H9 (cell line): ENCODE measurements around the gene PIPOX. TPM values are rescaled to one million over a fixed set of nuclear protein-coding genes. Genes with fewer than 3 reads are reported as not detected.

Source experiments
- DNase-seq: peaks from one replicate; pipeline ENCODE4 v3.0.0-alpha.2; 2017
- H2AFZ ChIP-seq: one replicate; pipeline ENCODE4 v1.6.1; 2013; ENCODE audit warnings: mild to moderate bottlenecking, low read length, control low read depth, moderate library complexity
- H2AK5ac ChIP-seq: 2 replicates; pipeline ENCODE4 v1.6.1; 2013; ENCODE audit warnings: low read length, control low read depth, mixed read lengths; ENCODE audit not compliant: insufficient read length
- H2BK120ac ChIP-seq: one replicate; pipeline ENCODE4 v1.6.1; 2013; ENCODE audit warnings: low read depth, mild to moderate bottlenecking, low read length, control low read depth, inconsistent platforms; ENCODE audit not compliant: poor library complexity, severe bottlenecking
- H2BK12ac ChIP-seq: 2 replicates; pipeline ENCODE4 v1.6.1; 2013; ENCODE audit warnings: low read length, control low read depth, mixed read lengths, low read depth; ENCODE audit not compliant: insufficient read length
- H2BK15ac ChIP-seq: 2 replicates; pipeline ENCODE4 v1.6.1; 2013; ENCODE audit warnings: low read depth, low read length, control low read depth
- H2BK20ac ChIP-seq: one replicate; pipeline ENCODE4 v1.6.1; 2013; ENCODE audit warnings: low read depth, mild to moderate bottlenecking, low read length, control low read depth, inconsistent platforms; ENCODE audit not compliant: poor library complexity, severe bottlenecking
- H2BK5ac ChIP-seq: 2 replicates; pipeline ENCODE4 v1.6.1; 2013; ENCODE audit warnings: low read length, control low read depth, mixed read lengths; ENCODE audit not compliant: insufficient read length
- H3K14ac ChIP-seq: 2 replicates; pipeline ENCODE4 v1.6.1; 2013; ENCODE audit warnings: low read length, control low read depth; ENCODE audit not compliant: insufficient read depth
- H3K18ac ChIP-seq: 2 replicates; pipeline ENCODE4 v1.6.1; 2013; ENCODE audit warnings: low read depth, mild to moderate bottlenecking, mixed read lengths, low read length, control low read depth; ENCODE audit not compliant: insufficient read length
- H3K23ac ChIP-seq: 2 replicates; pipeline ENCODE4 v1.6.1; 2013; ENCODE audit warnings: low read length, control low read depth, mixed read lengths, low read depth; ENCODE audit not compliant: insufficient read length
- H3K23me2 ChIP-seq: 2 replicates; pipeline ENCODE4 v1.6.1; 2013; ENCODE audit warnings: low read depth, mild to moderate bottlenecking, mixed read lengths, low read length, control low read depth; ENCODE audit not compliant: insufficient read length, poor library complexity, severe bottlenecking
- H3K27ac ChIP-seq: 2 replicates; pipeline ENCODE4 v1.5.1; 2013; ENCODE audit warnings: low read length, control low read depth, mixed read lengths, low read depth; ENCODE audit not compliant: insufficient read length
- H3K27me3 ChIP-seq: 2 replicates; pipeline ENCODE4 v1.6.1; 2013; ENCODE audit warnings: low read length, control low read depth, inconsistent platforms; ENCODE audit not compliant: insufficient read depth
- H3K4ac ChIP-seq: 2 replicates; pipeline ENCODE4 v1.6.1; 2013; ENCODE audit warnings: low read depth, mild to moderate bottlenecking, control low read depth, inconsistent platforms, low read length, moderate library complexity
- H3K4me1 ChIP-seq: 2 replicates; pipeline ENCODE4 v1.6.1; 2013; ENCODE audit warnings: low read length, control low read depth, inconsistent platforms; ENCODE audit not compliant: insufficient read depth
- H3K4me2 ChIP-seq: 2 replicates; pipeline ENCODE4 v1.6.1; 2013; ENCODE audit warnings: low read length, control low read depth, mixed read lengths; ENCODE audit not compliant: insufficient read length, insufficient read depth
- H3K56ac ChIP-seq: 2 replicates; pipeline ENCODE4 v1.6.1; 2013; ENCODE audit warnings: low read depth, mild to moderate bottlenecking, mixed read lengths, low read length, control low read depth; ENCODE audit not compliant: insufficient read length
- H3K79me1 ChIP-seq: 2 replicates; pipeline ENCODE4 v1.6.1; 2013; ENCODE audit warnings: low read depth, mild to moderate bottlenecking, moderate library complexity, low read length, control low read depth, inconsistent platforms; ENCODE audit not compliant: insufficient read depth, poor library complexity, severe bottlenecking
- H3K79me2 ChIP-seq: 2 replicates; pipeline ENCODE4 v1.6.1; 2013; ENCODE audit warnings: low read length, control low read depth, inconsistent platforms; ENCODE audit not compliant: insufficient read depth
- H3K9ac ChIP-seq: 2 replicates; pipeline ENCODE4 v1.6.1; 2013; ENCODE audit warnings: low read length, control low read depth, mixed read lengths; ENCODE audit not compliant: insufficient read length; ENCODE audit errors: extremely low read depth
- H3K9me3 ChIP-seq: one replicate; pipeline ENCODE4 v1.6.1; 2013; ENCODE audit warnings: low read depth, low read length, inconsistent platforms; ENCODE audit not compliant: control insufficient read depth
- H3T11ph ChIP-seq: one replicate; pipeline ENCODE4 v1.6.1; 2013; ENCODE audit warnings: mild to moderate bottlenecking, low read length, control low read depth, inconsistent platforms
- H4K20me1 ChIP-seq: one replicate; pipeline ENCODE4 v1.6.1; 2013; ENCODE audit not compliant: control insufficient read depth, insufficient read length, insufficient read depth
- H4K5ac ChIP-seq: 2 replicates; pipeline ENCODE4 v1.6.1; 2013; ENCODE audit warnings: low read depth, mild to moderate bottlenecking, mixed read lengths, low read length, control low read depth; ENCODE audit not compliant: insufficient read length
- H4K8ac ChIP-seq: replicated peaks from 2 replicates; pipeline ENCODE4 v1.6.1; 2013; ENCODE audit warnings: low read length, control low read depth, mixed read lengths, low read depth; ENCODE audit not compliant: insufficient read length
- H4K91ac ChIP-seq: 2 replicates; pipeline ENCODE4 v1.6.1; 2013; ENCODE audit warnings: low read depth, mild to moderate bottlenecking, moderate library complexity, mixed read lengths, low read length, control low read depth; ENCODE audit not compliant: insufficient read length
- H3K27ac Mint-ChIP-seq, 3 experiments: 2 replicates in 2 of 3; 3 replicates in 1 of 3; pipeline ENCODE4 v1.8.0; 2020 to 2021; ENCODE audit warnings: mixed read lengths in 3 of 3, mild to moderate bottlenecking in 1 of 3, moderate library complexity in 1 of 3
- H3K27me3 Mint-ChIP-seq: 2 replicates; pipeline ENCODE4 v1.8.0; 2021; ENCODE audit warnings: low read depth, mild to moderate bottlenecking, moderate library complexity, mixed read lengths
- H3K36me3 Mint-ChIP-seq, 3 experiments: 2 replicates in 2 of 3; 3 replicates in 1 of 3; pipeline ENCODE4 v1.8.0; 2020 to 2021; ENCODE audit warnings: low read depth in 3 of 3, mixed read lengths in 3 of 3; ENCODE audit not compliant: insufficient read depth in 1 of 3
- H3K4me1 Mint-ChIP-seq, 2 experiments: 2 replicates each; pipeline ENCODE4 v1.8.0; 2020; ENCODE audit warnings: mixed read lengths in 2 of 2
- H3K4me3 Mint-ChIP-seq, 2 experiments: 2 replicates in 1 of 2; 3 replicates in 1 of 2; pipeline ENCODE4 v1.8.0; 2020 to 2021; ENCODE audit warnings: mild to moderate bottlenecking in 2 of 2, mixed read lengths in 2 of 2, moderate library complexity in 1 of 2
- H3K9me3 Mint-ChIP-seq, 2 experiments: 2 replicates in 1 of 2; 3 replicates in 1 of 2; pipeline ENCODE4 v1.8.0; 2020; ENCODE audit warnings: mild to moderate bottlenecking in 2 of 2, mixed read lengths in 2 of 2, moderate library complexity in 1 of 2
- CTCF ChIP-seq: fragments of 200-600 bp; sonication (generic); conservative IDR thresholded peaks from 3 replicates; pipeline ENCODE4 v1.8.0; 2021; ENCODE audit warnings: antibody characterized with exemption, mild to moderate bottlenecking
- WGBS: extraction: QIAGEN DNeasy Blood & Tissue Kit; methylation state at CpG from one replicate; pipeline ENCODE4 v1.1.7; 2013; ENCODE audit warnings: missing lambda C conversion rate, low lambda C conversion rate, mixed read lengths; ENCODE audit not compliant: insufficient read length; ENCODE audit errors: extremely low coverage; 5-methylcytosine and 5-hydroxymethylcytosine counted together
- total RNA-seq: library from RNA; stranded (reverse); gene quantifications from 2 replicates; pipeline ENCODE4 v1.2.1, GENCODE V29; 2021

PIPOX gene
- total RNA-seq, 1 experiment from 2014 or later: 30.1 TPM

- Histone ChIP-seq H3K18ac (no peak overlapping the region), H2BK120ac (no peak overlapping the region), H3K4me2 (no peak overlapping the region), H3K4ac (no peak overlapping the region), H4K5ac (no peak overlapping the region), H3K23me2 (no peaks in the 10 kb centered on the region), H3K9me3 (no peaks in the 10 kb centered on the region), H2AK5ac (no peak overlapping the region), H2BK20ac (no peak overlapping the region), H3K9ac (no peak overlapping the region), H2AFZ (no peak overlapping the region), H2BK15ac (no peak overlapping the region), H3K23ac (no peak overlapping the region), H2BK12ac (no peak overlapping the region), H4K20me1 (no peaks in the 10 kb centered on the region), H3K27me3 (no peaks in the 10 kb centered on the region), H4K91ac (no peak overlapping the region), H3K4me1 (peaks cover 8% of the 10 kb centered on the region; the same call in 1 of the 2 replicates), H2BK5ac (no peak overlapping the region), H3K79me2 (no peaks in the 10 kb centered on the region), H3K56ac (no peak overlapping the region), H3T11ph (no peak overlapping the region), H3K27ac (no peak overlapping the region), H4K8ac (no peak overlapping the region), H3K14ac (no peak overlapping the region), H3K79me1 (no peaks in the 10 kb centered on the region)
- Mint-ChIP-seq H3K27ac (peak overlapping the region in 1 of 3 experiments; percentile 12; a peak in 1 of 7 replicates), H3K4me1 (peaks cover 28 to 30% of the 10 kb centered on the region in 2 experiments), H3K9me3 (no peaks in the 10 kb centered on the region), H3K4me3 (no peak overlapping the region), H3K36me3 (peaks cover 0 to 19% (median 0%) of the 10 kb centered on the region in 3 experiments; a peak in 3 of 7 replicates), H3K27me3 (no peaks in the 10 kb centered on the region)
- no CpG with 5 or more reads among the region's 4 CpGs for WGBS
- no peak for TF ChIP-seq CTCF
- DNase-seq: no peak
Observed at GRCh38 chr17:29057361-29057760, 14.4 kb downstream of the PIPOX start.
